Heart right ventricle (tissue), 16 donors: ENCODE measurements around the gene ZNF746. TPM values are rescaled to one million over a fixed set of nuclear protein-coding genes. Genes with fewer than 3 reads are reported as not detected.

Experiments
- ATAC-seq, 8 donors: fragments of 200-7000 bp; cut with Tn5 transposase; one replicate each; pipeline ENCODE4 v1.9.1; 2020; ENCODE audit warnings: mild to moderate bottlenecking in 8 of 8, moderate library complexity in 8 of 8, moderate number of reproducible peaks in 1 of 8
- DNase-seq, 2 donors: peaks; one replicate each; pipeline ENCODE4 v3.0.0-alpha.2; 2020
- H3K27ac ChIP-seq, 10 donors: fragments of 200-600 bp; sonication (generic) in 2 of 10; one replicate each; pipeline versions ENCODE4 v1.5.0 to v1.8.0; 2020 to 2022; ENCODE audit warnings: mild to moderate bottlenecking in 3 of 10
- H3K27me3 ChIP-seq, 7 donors: fragments of 200-600 bp; one replicate each; pipeline ENCODE4 v1.8.0; 2021 to 2022; ENCODE audit warnings: mild to moderate bottlenecking in 2 of 7
- H3K36me3 ChIP-seq, 9 donors: fragments of 200-600 bp; sonication (generic) in 1 of 9; one replicate each; pipeline versions ENCODE4 v1.5.0 to v1.8.0; 2020 to 2022; ENCODE audit warnings: mild to moderate bottlenecking in 2 of 9
- H3K4me1 ChIP-seq, 9 donors: fragments of 200-600 bp; sonication (generic) in 1 of 9; one replicate each; pipeline versions ENCODE4 v1.5.0 to v1.8.0; 2020 to 2022; ENCODE audit warnings: mild to moderate bottlenecking in 4 of 9
- H3K4me3 ChIP-seq, 10 donors: fragments of 200-600 bp; sonication (generic) in 2 of 10; one replicate each; pipeline versions ENCODE4 v1.5.0 to v1.8.0; 2020 to 2022; ENCODE audit warnings: mild to moderate bottlenecking in 7 of 10, moderate library complexity in 2 of 10
- H3K9me3 ChIP-seq, 11 donors: fragments of 200-600 bp in 10 of 11; sonication (generic) in 2 of 11; one replicate each; pipeline versions ENCODE4 v1.5.0 to v1.8.0; 2013 to 2022; ENCODE audit warnings: mild to moderate bottlenecking in 2 of 11, control low read depth in 1 of 11, moderate library complexity in 1 of 11
- WGBS, 2 donors: extraction: QIAGEN DNeasy Blood & Tissue Kit; methylation state at CpG; one replicate each; pipeline ENCODE4 v1.1.7; 2013; ENCODE audit warnings: inconsistent platforms in 1 of 2; 5-methylcytosine and 5-hydroxymethylcytosine counted together
- intact Hi-C, 10 donors: fragments of 100-400 bp; cut with DNase I; formaldehyde crosslinking; loops; one replicate each; pipeline versions ENCODE4 v1.11.1 to v1.14.2; 2022
- polyA plus RNA-seq, 2 donors: library from polyadenylated mRNA; stranded (reverse); fragments of 200-250 nt; gene quantifications; one replicate each; pipeline ENCODE4 v1.2.3, GENCODE V29; 2013
- total RNA-seq, 10 donors: library from RNA; stranded (reverse); fragmentation: NEBNext Ultra II Directional in 3 of 10; extraction: Animal tissue kit (Norgen Biotek cat#: 25700) in 3 of 10; gene quantifications; one replicate each; pipeline versions ENCODE4 v1.2.1 to v1.2.4, GENCODE V29; 2021 to 2023
- TF ChIP-seq, protein P1 (sequence below), 9 donors: fragments of 200-600 bp; sonication (generic) in 2 of 9; IDR thresholded peaks; one replicate each; pipeline versions ENCODE4 v1.5.0 to v1.8.0; 2021 to 2022; ENCODE audit warnings: antibody characterized with exemption in 9 of 9, mild to moderate bottlenecking in 5 of 9, moderate library complexity in 1 of 9
- donor health status: Arrhythmogenic right ventricular cardiomyopathy.
- donor health status: ischemic (EF 13 %, LVEDD 7.1; RV severe dilation, severe dysfunction).
- donor health status: healthy with polysubstance abuse.
- donor health status: DM: no; HTN: yes; CAD: no.
- donor health status: DM: no; HTN: no; CAD: no.
- donor health status: ischemic (EF 25% LVEDD 6.9; RV normal size, moderate dysfunction).
- donor health status: ischemic (EF 25% LVEDD 5.7; RV mildly dilated, moderate dysfunction).
- donor health status: healthy.
- donor health status: DM: yes; HTN: yes; CAD: no.
- donor health status: Ischemic cardiomyopathy.
- donor health status: ischemic (EF 35%, LVEDD 5.7; RV mildly dilated, moderate dysfunction).
- donor health status: nonischemic (EF 11% LVEDD 7.7; RV severe dilation, severe dysfunction).
- donor health status: DM: yes; HTN: yes; CAD: no.
- donor health status: PGD.
- donor health status: ischemic (EF 29% LVEDD 5.4; RV normal size, mild dysfunction).
- donor health status: nonischemic (EF 23%, LVEDD 6.1; RV moderate dilation, normal function).

Gene ZNF746
- total and polyA plus RNA-seq, 12 donors, result 4.5 to 10.5 (median 8.1) TPM

DNA sequence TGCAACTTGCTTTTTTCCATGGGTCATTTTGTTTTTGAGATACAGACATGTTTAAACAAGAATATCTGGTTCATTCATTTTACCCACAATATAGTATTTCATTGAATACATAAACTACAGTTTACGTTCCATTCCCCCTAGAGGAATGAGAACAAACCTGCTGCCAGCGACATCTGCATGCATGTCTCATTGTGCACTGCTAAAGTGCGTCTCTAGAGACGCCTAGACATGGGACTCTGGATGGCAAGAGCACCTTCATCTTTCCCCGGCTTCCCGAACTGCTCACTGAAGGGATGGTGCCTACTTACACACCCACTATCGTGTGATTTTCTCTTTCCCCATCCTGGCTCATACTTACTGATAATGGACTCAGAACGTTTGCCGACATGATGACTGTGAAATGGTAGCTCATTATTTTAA is 35.5 kb downstream of the ZNF746 start:
- 88 to 89% methylated on average over 9 of the region's 9 CpGs for WGBS, 2 donors
- ATAC-seq, result no peak

DNA sequence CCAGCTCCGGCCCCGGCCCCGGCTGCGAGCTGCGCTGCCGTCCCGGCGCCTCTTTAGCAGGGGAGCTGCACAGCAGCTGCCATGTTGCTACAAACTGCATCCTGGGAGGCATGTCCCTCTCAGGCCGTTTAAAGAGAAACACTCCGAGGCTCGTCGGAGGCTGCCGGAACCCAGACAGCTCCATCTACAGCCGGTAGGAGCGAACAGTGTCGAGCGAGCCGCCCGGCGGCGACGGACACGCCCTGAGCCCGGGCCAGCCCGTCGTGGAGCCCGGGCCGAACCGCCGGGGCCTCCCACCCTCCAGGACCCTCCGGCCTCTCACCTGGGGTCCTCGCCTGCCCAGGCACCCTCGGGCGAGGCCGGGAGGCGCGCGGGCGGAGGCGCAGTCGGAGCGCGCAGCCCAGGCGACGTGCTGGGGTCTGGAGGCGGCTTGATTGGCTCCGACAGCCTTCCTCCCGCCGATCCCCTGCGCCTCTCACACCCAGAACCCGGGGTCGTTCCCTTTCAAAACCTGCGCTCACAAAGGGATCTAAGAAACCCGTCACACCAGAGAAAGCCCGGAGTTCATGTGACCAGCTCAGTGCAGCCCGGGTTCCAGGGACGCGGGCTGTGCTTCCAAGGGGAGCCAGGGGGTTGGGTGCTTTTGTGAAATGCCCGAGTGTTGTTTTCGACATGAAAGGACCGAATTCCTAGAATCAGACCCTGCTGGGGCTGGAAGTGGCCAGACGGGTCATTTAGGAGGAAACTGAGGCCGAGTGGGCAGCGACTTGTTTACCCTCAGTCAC is 36.9 kb downstream of the ZNF746 start, which contains the start of gene ZNF777:
Gene ZNF777 (minus strand): TSS at position 570 of the 785 bp plus-strand sequence. CDS start 5,040 bp downstream, outside the sequence.
- H3K27ac ChIP-seq, result peak within 1 kb of the TSS in 9 of 10 donors; percentile 45 to 88 (median 84)
- TF ChIP-seq, protein P1, sequence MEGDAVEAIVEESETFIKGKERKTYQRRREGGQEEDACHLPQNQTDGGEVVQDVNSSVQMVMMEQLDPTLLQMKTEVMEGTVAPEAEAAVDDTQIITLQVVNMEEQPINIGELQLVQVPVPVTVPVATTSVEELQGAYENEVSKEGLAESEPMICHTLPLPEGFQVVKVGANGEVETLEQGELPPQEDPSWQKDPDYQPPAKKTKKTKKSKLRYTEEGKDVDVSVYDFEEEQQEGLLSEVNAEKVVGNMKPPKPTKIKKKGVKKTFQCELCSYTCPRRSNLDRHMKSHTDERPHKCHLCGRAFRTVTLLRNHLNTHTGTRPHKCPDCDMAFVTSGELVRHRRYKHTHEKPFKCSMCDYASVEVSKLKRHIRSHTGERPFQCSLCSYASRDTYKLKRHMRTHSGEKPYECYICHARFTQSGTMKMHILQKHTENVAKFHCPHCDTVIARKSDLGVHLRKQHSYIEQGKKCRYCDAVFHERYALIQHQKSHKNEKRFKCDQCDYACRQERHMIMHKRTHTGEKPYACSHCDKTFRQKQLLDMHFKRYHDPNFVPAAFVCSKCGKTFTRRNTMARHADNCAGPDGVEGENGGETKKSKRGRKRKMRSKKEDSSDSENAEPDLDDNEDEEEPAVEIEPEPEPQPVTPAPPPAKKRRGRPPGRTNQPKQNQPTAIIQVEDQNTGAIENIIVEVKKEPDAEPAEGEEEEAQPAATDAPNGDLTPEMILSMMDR (IDR thresholded peaks at IDR 0.05), result peak in 8 of 9 donors; percentile 15 to 72 (median 60)
- H3K9me3 ChIP-seq, result no peaks in the 10 kb centered on the region
- peaks cover 3 to 34% (median 13%) of the 10 kb centered on the region in 9 donors for H3K4me1 ChIP-seq
- peak; percentile 98 to 99 (median 99) for ATAC-seq
- intact Hi-C loops, result no loop called here
- H3K27me3 ChIP-seq, result peaks cover 0 to 17% (median 0%) of the 10 kb centered on the region in 7 donors
- peaks cover 0 to 14% (median 0%) of the 10 kb centered on the region in 9 donors for H3K36me3 ChIP-seq
- peak; percentile 78 to 81 for DNase-seq
- 0 to 1% methylated on average over 57 to 64 of the region's 64 CpGs for WGBS, 2 donors
- peak within 1 kb of the TSS; percentile 51 to 87 (median 80) for H3K4me3 ChIP-seq

More for the DNA sequence above, 35.5 kb downstream of the ZNF746 start:
- Histone ChIP-seq H3K9me3 (no peaks in the 10 kb centered on the region), H3K27ac (no peak overlapping the region), H3K4me3 (no peak overlapping the region), H3K4me1 (peaks cover 3 to 27% (median 13%) of the 10 kb centered on the region in 9 donors), H3K36me3 (no peaks in the 10 kb centered on the region), H3K27me3 (peaks cover 0 to 17% (median 0%) of the 10 kb centered on the region in 7 donors)
- no peak for DNase-seq
- TF ChIP-seq, protein P1 (IDR thresholded peaks at IDR 0.05), result no peak
- intact Hi-C loops, result no loop called here

DNA sequence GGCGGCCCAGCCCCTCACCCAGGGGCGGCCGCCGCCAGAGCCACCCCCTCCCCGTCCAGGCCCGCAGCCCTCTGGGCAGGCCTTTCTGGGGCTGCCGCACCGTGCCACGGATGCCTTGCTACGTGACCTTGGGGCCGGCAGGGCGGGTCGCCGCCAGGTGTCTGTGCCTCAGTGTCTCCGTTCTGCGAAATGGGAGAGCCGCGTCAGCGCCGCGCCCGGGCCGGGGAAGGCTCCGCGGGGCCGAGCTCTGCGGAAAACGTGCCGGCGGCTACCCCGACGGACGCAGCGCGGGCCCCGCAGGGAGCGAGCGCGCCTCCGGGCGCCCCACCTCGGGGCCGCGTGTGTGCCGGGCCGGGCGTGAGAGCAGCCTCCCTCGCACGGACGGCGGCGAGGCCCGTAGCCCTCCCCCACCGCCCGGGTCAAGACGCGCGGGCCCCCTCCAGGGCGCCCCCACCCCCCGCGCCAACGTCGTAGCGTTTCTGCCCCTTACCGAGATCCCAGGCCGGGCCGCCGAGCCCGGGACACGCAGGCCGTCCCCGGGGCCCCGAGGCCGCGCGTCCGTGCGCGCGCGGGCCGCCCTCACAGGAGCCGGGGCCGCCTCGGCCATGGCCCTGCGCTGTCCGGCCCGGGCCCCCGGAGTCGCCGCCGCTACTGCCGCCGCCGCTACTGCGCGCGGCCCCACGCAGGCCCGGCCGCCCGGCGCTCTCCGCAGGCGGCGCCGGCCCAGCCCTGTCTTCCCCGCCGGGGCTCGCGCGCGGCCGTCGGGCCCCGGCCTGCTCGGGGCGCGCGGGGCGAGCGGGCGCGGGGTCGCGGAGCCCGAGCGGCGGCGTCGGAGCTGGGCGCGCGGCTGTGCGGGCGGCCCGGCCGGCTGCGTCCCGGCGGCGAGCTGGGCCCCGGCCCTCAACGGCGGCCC is 37.8 kb downstream of the ZNF746 start:
- H3K27ac ChIP-seq, result peak overlapping the region in 2 of 10 donors; percentile 45 to 50
- H3K36me3 ChIP-seq, result peaks cover 0 to 23% (median 5%) of the 10 kb centered on the region in 9 donors
- no peaks in the 10 kb centered on the region for H3K9me3 ChIP-seq
- H3K4me1 ChIP-seq, result peaks cover 3 to 34% (median 13%) of the 10 kb centered on the region in 9 donors
- peak in 2 of 8 donors; percentile 9 to 14 for ATAC-seq
- peak overlapping the region; percentile 47 to 87 (median 80) for H3K4me3 ChIP-seq
- no peak for DNase-seq
- intact Hi-C loops, result no loop called here
- TF ChIP-seq, protein P1 (IDR thresholded peaks at IDR 0.05), result no peak
- H3K27me3 ChIP-seq, result peaks cover 0 to 17% (median 0%) of the 10 kb centered on the region in 7 donors
- 1 to 2% methylated on average over 122 to 145 of the region's 145 CpGs for WGBS, 2 donors

DNA sequence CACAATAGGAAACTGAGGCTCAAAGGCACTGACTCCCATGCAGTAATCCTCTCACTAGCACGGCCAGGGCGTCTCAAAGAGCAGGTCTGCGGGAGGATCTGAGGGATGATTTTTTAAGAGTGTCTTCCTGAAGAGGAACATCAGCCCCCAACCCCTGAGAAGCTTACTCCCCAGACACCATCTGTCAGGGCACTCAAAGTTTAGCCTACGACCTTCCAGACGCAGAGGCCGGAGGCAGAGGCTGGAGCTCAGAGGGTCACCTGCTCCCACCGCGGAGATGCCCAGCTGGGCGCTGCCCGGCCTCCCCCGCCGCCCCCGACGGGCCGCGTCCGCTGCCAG is 38.4 kb downstream of the ZNF746 start:
- peak overlapping the region in 1 of 10 donors; percentile 50 for H3K27ac ChIP-seq
- H3K9me3 ChIP-seq, result no peaks in the 10 kb centered on the region
- intact Hi-C loops, result no loop called here
- 21 to 22% methylated on average over 17 of the region's 17 CpGs for WGBS, 2 donors
- no peak for ATAC-seq
- peak overlapping the region in 9 of 10 donors; percentile 46 to 66 (median 61) for H3K4me3 ChIP-seq
- TF ChIP-seq, protein P1 (IDR thresholded peaks at IDR 0.05), result no peak
- peaks cover 0 to 29% (median 9%) of the 10 kb centered on the region in 9 donors for H3K36me3 ChIP-seq
- DNase-seq, result no peak
- H3K27me3 ChIP-seq, result peaks cover 0 to 17% (median 0%) of the 10 kb centered on the region in 7 donors
- H3K4me1 ChIP-seq, result peaks cover 3 to 34% (median 13%) of the 10 kb centered on the region in 9 donors
